Adrenal gland (tissue), 12 donors: Measurements from ENCODE around the gene SNAPIN. TPM values are rescaled to one million over a fixed set of nuclear protein-coding genes. Genes with fewer than 3 reads are reported as not detected.

ENCODE experiments used
- DNase-seq, 7 donors: peaks; one replicate each; pipeline ENCODE4 v3.0.0-alpha.2; 2019 to 2020
- H3K27ac ChIP-seq, 5 donors: fragments of 200-600 bp; sonication (generic) in 4 of 5; 1 replicate in 3 of 5; 2 replicates in 2 of 5; pipeline versions ENCODE4 v1.5.1 to v1.8.0; 2016 to 2020; ENCODE audit warnings: mild to moderate bottlenecking in 1 of 5
- H3K27me3 ChIP-seq: fragments of 200-600 bp; 2 replicates; pipeline ENCODE4 v1.8.0; 2021
- H3K36me3 ChIP-seq, 2 donors: fragments of 200-600 bp; replicated peaks in 1 of 2; 1 replicate in 1 of 2; 2 replicates in 1 of 2; pipeline versions ENCODE4 v1.5.1 to v1.8.0; 2018 to 2022
- H3K4me1 ChIP-seq, 2 donors: fragments of 200-600 bp; replicated peaks in 1 of 2; 1 replicate in 1 of 2; 2 replicates in 1 of 2; pipeline versions ENCODE4 v1.5.1 to v1.8.0; 2018 to 2021
- H3K4me3 ChIP-seq, 4 donors: fragments of 200-600 bp; sonication (generic) in 3 of 4; one replicate each; pipeline ENCODE4 v1.5.1; 2016 to 2018
- H3K9me3 ChIP-seq, 3 donors: fragments of 200-600 bp; sonication (generic) in 1 of 3; replicated peaks in 1 of 3; 1 replicate in 2 of 3; 2 replicates in 1 of 3; pipeline versions ENCODE4 v1.5.1 to v1.8.0; 2016 to 2021
- POLR2A ChIP-seq, 2 donors: fragments of 450-650 bp; IDR thresholded peaks; one replicate each; pipeline ENCODE4 v1.6.1; 2017; ENCODE audit warnings: antibody characterized with exemption in 2 of 2, mild to moderate bottlenecking in 2 of 2, moderate library complexity in 1 of 2
- WGBS, 4 donors: extraction: QIAGEN DNeasy Blood & Tissue Kit in 2 of 4; methylation state at CpG; one replicate each; pipeline versions ENCODE4 v1.1.5 to v1.1.7; 2013 to 2017; 5-methylcytosine and 5-hydroxymethylcytosine counted together
- intact Hi-C, 2 donors: fragments of 100-400 bp; cut with DNase I; formaldehyde crosslinking; loops; one replicate each; pipeline versions ENCODE4 v1.14.1 to v1.15.0; 2022 to 2023
- polyA plus RNA-seq, 3 donors: library from polyadenylated mRNA; stranded (reverse); fragments of 200-250 nt in 2 of 3; fragments of 350-450 nt in 1 of 3; fragmentation: Illumina TruSeq in 1 of 3; extraction: RNeasy Lipid Tissue Mini Kit (QIAGEN cat#74804) in 1 of 3; gene quantifications; one replicate each; pipeline ENCODE4 v1.2.3, GENCODE V29; 2013 to 2014
- total RNA-seq, 9 donors: library from RNA; depleted of rRNA in 4 of 9; stranded (reverse); fragments of >200 nt in 4 of 9; fragments of 120-200 nt in 1 of 9; fragmentation: NEBNext Ultra II Directional in 1 of 9; extraction: Animal tissue kit (Norgen Biotek cat#: 25700) in 1 of 9; gene quantifications; one replicate each; pipeline versions ENCODE4 v1.1.0 to v1.2.4, GENCODE V29; 2013 to 2023
- TF ChIP-seq, protein P1 (sequence below), 6 experiments: fragments of 450-650 bp in 4 of 6; fragments of 200-600 bp in 2 of 6; sonication (generic) in 1 of 6; IDR thresholded peaks; 1 replicate in 5 of 6; 2 replicates in 1 of 6; pipeline versions ENCODE4 v1.5.1 to v1.8.0; 2016 to 2021; ENCODE audit warnings: antibody characterized with exemption in 6 of 6, mild to moderate bottlenecking in 2 of 6, moderate library complexity in 1 of 6
- donor health status: healthy with polysubstance abuse.
- donor health status: Bipolar disorder and iron deficiency.
- donor health status: DM: yes; HTN: yes; CAD: no.
- donor health status: DM: no; HTN: no; CAD: no.
- donor health status: DM: no; HTN: no; CAD: no.
- donor health status: DM: yes; HTN: yes; CAD: no.

SNAPIN gene
- total and polyA plus RNA-seq, 12 donors, result 37.7 to 176 (median 70.1) TPM

DNA sequence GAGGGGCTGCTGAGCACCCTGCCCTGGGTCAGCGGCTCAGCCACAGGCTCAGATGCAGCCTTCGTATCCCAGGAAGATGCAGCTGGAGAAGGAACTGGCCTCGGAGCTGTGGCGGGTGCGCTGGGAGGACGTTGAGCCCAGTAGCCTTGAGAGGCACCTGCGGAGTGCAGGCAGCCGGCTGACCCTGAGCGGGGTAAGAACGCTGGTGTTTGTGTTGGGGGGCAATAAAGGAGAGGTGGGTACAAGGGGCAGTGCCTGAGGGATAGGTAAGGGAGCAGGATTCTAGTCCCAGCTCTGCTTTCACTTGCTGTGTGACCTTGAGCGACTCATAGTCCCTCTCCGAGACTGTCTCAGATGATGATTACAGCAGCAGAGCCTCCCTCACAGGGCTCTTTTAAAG is 26.4 kb downstream of the SNAPIN start:
- DNase-seq, result peak in 5 of 7 donors; percentile 43 to 65 (median 56)
- Histone ChIP-seq H3K36me3 (no peaks in the 10 kb centered on the region), H3K27ac (peak overlapping the region in 2 of 5 donors; percentile 41 to 71), H3K4me3 (peak overlapping the region in 1 of 4 donors; percentile 35), H3K27me3 (no peaks in the 10 kb centered on the region), H3K9me3 (no peaks in the 10 kb centered on the region), H3K4me1 (peaks cover 0 to 4% of the 10 kb centered on the region in 2 donors)
- intact Hi-C loops, result loop anchor here (5.0 to 10.0 kb wide), 3 partner anchors 67 to 300 kb away; partner anchors contain the start of gene RAB13 (in 1 of the 2)
- TF ChIP-seq, protein P1, sequence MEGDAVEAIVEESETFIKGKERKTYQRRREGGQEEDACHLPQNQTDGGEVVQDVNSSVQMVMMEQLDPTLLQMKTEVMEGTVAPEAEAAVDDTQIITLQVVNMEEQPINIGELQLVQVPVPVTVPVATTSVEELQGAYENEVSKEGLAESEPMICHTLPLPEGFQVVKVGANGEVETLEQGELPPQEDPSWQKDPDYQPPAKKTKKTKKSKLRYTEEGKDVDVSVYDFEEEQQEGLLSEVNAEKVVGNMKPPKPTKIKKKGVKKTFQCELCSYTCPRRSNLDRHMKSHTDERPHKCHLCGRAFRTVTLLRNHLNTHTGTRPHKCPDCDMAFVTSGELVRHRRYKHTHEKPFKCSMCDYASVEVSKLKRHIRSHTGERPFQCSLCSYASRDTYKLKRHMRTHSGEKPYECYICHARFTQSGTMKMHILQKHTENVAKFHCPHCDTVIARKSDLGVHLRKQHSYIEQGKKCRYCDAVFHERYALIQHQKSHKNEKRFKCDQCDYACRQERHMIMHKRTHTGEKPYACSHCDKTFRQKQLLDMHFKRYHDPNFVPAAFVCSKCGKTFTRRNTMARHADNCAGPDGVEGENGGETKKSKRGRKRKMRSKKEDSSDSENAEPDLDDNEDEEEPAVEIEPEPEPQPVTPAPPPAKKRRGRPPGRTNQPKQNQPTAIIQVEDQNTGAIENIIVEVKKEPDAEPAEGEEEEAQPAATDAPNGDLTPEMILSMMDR (IDR thresholded peaks at IDR 0.05), result no peak
- peak in 1 of 2 donors; percentile 11 for TF ChIP-seq POLR2A (IDR thresholded peaks at IDR 0.05)
- 35 to 59% (median 45%) methylated on average over 11 to 12 of the region's 12 CpGs for WGBS, 4 donors

DNA sequence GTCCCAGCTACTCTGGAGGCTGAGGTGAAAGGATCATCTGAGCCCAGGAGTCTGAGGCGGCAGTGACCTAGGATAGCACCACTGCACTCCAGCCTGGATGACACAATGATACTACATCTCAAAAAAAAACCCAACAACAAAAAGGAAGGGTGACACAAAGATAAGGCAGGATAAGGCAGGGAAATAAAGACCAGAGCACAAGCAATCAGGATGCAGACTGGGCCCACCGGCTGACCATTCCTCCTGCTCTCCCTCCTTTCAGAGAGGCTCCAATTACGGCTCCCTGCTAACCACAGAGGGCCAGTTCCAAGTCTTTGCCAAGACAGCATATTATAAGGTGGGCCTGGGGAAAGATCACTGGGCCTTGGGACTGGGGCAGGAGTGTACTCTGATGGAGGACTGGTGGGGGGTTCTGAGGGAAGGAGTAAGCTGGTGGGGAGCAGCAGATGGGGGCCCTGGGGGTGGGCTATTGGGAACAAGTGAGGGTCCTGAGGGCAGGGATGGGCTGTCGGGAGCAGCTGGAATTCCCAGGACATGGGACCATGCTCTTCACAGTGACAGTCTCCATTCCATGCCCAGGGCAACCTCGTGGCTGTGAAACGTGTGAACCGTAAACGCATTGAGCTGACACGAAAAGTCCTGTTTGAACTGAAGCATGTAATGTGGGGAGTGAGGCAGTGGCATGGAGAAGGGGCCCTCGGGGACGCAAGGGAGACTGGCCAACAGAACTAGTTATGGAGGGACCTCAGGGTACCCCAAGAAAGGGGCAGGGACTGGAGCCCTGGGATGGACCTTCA is 27.2 kb downstream of the SNAPIN start:
- Histone ChIP-seq H3K27me3 (no peaks in the 10 kb centered on the region), H3K36me3 (no peaks in the 10 kb centered on the region), H3K4me3 (no peak overlapping the region), H3K9me3 (no peaks in the 10 kb centered on the region), H3K27ac (peak overlapping the region in 2 of 5 donors; percentile 41 to 71), H3K4me1 (peaks cover 0 to 4% of the 10 kb centered on the region in 2 donors)
- no peak for DNase-seq
- TF ChIP-seq, protein P1 (IDR thresholded peaks at IDR 0.05), result no peak
- no peak for TF ChIP-seq POLR2A (IDR thresholded peaks at IDR 0.05)
- intact Hi-C loops, result loop anchor here in 1 of 2 donors (10.0 kb wide), 1 partner anchor 299 kb away; the partner anchor contains the start of gene RAB13
- 87 to 92% (median 89%) methylated on average over 11 of the region's 11 CpGs for WGBS, 4 donors

DNA sequence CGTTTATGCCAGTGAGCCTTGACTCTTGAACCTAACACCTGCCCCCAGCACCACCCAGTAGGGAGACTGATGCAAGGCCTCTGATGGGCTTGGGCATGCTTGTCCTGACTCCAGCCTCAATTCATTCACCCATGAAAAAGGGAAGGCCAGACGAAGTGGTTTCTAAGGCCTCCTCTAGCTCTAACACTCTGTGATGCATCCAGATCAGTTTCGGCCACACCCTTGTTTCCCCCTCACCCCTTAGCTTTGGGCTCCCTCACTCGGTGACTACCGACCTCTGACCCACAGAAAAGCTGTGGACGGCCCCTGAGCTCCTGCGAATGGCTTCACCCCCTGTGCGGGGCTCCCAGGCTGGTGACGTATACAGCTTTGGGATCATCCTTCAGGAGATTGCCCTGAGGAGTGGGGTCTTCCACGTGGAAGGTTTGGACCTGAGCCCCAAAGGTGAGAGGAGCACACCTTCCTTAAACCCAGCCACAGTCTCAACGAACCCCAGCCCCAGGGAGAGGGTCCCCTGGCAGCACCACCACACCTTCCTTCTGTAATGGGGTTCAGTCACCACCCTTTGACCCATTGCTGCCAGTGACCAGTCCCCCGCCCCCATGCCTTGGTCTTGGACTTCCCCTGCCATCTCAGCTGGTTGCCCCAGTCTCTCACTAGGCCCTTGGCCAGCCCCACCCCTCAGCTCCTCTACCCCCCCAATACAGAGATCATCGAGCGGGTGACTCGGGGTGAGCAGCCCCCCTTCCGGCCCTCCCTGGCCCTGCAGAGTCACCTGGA is 29.0 kb downstream of the SNAPIN start:
- H3K4me3 ChIP-seq, result no peak overlapping the region
- H3K27me3 ChIP-seq, result no peaks in the 10 kb centered on the region
- WGBS, 4 donors, result 80 to 90% (median 87%) methylated on average over 13 to 16 of the region's 16 CpGs
- peaks cover 0 to 4% of the 10 kb centered on the region in 2 donors for H3K4me1 ChIP-seq
- intact Hi-C loops, result loop anchor here in 1 of 2 donors (10.0 kb wide), 1 partner anchor 297 kb away; the partner anchor contains the start of gene RAB13
- H3K9me3 ChIP-seq, result no peaks in the 10 kb centered on the region
- H3K36me3 ChIP-seq, result no peaks in the 10 kb centered on the region
- no peak overlapping the region for H3K27ac ChIP-seq
- TF ChIP-seq, protein P1 (IDR thresholded peaks at IDR 0.05), result no peak
- no peak for TF ChIP-seq POLR2A (IDR thresholded peaks at IDR 0.05)
- DNase-seq, result no peak

DNA sequence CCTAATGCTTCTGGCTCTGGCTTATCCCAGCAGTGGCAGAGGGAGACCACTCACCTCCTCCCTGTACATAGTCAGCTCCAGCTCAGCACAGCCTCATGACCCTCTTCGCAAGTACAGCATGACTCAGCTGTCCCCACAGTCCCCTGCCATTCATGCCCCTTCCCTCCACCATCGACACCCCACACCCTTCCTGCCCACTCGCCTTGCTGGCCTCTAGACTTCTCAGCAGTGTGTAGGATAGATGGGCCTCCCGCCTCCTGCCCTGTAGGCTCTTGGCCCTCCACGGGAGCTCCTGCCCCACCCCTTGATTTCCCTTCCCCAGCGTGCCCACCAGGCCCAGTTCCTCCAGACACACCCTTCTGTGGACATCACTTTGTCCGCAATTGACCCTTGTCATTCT is 29.8 kb downstream of the SNAPIN start:
- no peak overlapping the region for H3K27ac ChIP-seq

More for the DNA sequence above, 29.8 kb downstream of the SNAPIN start:
- no peak for DNase-seq
- Histone ChIP-seq H3K27me3 (no peaks in the 10 kb centered on the region), H3K4me3 (no peak overlapping the region), H3K36me3 (no peaks in the 10 kb centered on the region), H3K4me1 (peaks cover 0 to 4% of the 10 kb centered on the region in 2 donors), H3K9me3 (no peaks in the 10 kb centered on the region)
- intact Hi-C loops, result loop anchor here in 1 of 2 donors (10.0 kb wide), 1 partner anchor 297 kb away; the partner anchor contains the start of gene RAB13
- 84 to 97% (median 91%) methylated on average over 6 to 7 of the region's 7 CpGs for WGBS, 4 donors
- TF ChIP-seq, protein P1 (IDR thresholded peaks at IDR 0.05), result no peak
- TF ChIP-seq POLR2A (IDR thresholded peaks at IDR 0.05), result no peak
